HFF-Myc (cell line): Measurements from ENCODE around the gene SLC2A9.

Source experiments
- DNase-seq: peaks from one replicate; pipeline ENCODE4 v3.0.0-alpha.2; 2011; ENCODE audit warnings: low read depth; ENCODE audit errors: extremely low read depth
- H3K4me3 ChIP-seq: replicated peaks from 2 replicates; pipeline ENCODE4 v1.5.1; 2011; ENCODE audit warnings: low read depth, mild to moderate bottlenecking, control low read depth, low read length
- TF ChIP-seq, protein P1 (sequence below): IDR thresholded peaks from 2 replicates; pipeline ENCODE4 v1.5.1; 2012; ENCODE audit warnings: mild to moderate bottlenecking, low read depth, low read length, control low read depth; ENCODE audit errors: missing control alignments

The SLC2A9 gene

DNA sequence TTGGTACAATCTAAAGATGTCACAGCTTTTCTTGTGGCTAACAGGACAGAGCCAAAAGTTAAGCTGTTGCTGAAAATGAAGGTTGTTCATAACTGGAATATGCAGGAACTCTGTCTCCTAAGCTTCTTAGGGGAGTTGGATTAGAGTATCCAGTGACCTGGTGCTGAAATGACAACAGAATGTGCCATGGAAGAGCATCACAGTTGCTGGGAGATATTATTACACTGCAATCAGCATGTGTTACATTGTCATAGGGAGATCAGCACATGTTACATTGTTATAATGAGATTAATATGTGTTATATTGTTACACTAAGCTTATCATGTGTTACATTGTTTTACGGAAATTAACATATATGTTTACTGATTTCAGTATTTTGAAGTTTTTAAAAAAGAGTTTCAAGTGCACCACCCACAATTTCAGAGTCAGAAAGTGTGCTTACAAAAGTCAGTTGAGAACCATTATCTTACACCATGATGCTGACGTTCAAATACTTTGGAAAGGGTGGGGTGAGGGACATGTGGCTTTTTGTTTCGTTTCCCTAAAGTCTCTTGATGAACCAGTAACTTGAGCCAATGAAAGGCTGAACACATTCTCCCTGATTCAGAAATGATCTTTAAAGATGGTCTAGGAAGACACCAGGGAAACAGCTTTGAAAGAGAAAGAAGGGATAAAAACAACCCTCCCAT lies 126.5 kb downstream of the SLC2A9 start:
- H3K4me3 ChIP-seq: no peak overlapping the region
- TF ChIP-seq, protein P1, sequence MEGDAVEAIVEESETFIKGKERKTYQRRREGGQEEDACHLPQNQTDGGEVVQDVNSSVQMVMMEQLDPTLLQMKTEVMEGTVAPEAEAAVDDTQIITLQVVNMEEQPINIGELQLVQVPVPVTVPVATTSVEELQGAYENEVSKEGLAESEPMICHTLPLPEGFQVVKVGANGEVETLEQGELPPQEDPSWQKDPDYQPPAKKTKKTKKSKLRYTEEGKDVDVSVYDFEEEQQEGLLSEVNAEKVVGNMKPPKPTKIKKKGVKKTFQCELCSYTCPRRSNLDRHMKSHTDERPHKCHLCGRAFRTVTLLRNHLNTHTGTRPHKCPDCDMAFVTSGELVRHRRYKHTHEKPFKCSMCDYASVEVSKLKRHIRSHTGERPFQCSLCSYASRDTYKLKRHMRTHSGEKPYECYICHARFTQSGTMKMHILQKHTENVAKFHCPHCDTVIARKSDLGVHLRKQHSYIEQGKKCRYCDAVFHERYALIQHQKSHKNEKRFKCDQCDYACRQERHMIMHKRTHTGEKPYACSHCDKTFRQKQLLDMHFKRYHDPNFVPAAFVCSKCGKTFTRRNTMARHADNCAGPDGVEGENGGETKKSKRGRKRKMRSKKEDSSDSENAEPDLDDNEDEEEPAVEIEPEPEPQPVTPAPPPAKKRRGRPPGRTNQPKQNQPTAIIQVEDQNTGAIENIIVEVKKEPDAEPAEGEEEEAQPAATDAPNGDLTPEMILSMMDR: no peak
- DNase-seq: no peak

DNA sequence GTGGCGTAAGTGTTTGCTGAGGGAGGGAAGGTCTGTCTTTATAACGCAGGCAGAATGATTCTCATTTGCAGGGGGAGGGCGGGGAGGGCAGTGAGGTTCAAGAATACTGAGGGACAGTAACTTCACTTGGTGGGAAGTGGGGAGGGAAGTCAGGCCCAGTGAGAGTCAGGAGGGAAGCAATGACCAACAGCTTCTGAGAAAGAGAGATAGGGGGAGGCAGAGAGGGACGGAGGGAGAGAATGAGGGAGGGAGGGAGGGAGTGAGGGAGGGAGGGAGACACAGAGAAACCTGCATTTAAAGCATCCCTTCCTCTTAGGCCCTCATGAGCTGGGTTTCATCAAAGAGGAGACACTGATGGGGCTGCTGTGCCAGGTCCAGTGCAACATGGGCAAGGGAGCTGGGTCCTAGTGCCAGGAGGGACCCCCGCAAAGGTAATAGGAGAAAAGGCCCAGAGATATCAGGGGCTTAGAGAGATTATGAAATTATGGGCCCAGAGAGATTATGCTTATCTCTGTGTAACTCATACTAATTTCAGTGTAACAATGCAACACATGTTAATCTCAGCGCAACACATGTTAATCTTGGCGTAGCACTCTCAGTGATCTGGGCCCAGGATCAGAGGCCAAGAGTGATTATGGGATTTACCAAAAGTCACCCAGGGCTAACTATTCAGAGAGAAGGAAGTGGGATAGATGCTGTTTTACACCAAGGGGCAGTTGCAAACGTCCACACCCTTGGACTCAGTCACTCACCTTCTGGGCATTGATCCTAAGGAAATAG lies 127.8 kb downstream of the SLC2A9 start:
- no peak for DNase-seq
- no peak overlapping the region for H3K4me3 ChIP-seq
- TF ChIP-seq, protein P1: no peak

DNA sequence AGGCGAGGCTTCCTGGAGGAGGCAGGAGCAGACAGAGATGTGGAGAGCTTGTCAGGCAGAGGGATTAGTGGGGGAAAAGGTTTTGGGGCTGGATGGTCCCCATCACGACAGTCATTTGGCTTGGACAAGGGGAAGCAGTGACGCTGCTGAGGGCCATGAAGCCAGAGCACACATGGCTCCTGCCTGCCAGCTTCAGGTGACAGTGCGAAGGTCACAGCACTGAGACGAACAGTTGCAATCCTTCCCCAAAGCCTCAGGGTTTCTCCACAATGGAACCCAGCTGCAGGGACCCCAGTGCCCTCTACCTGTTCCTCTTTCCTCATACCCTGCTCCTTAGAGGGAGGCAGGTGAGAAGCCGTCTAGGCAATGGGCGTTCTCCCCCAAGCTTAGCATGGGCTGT lies 129.6 kb downstream of the SLC2A9 start:
- TF ChIP-seq, protein P1: no peak
- DNase-seq: no peak
- no peak overlapping the region for H3K4me3 ChIP-seq

DNA sequence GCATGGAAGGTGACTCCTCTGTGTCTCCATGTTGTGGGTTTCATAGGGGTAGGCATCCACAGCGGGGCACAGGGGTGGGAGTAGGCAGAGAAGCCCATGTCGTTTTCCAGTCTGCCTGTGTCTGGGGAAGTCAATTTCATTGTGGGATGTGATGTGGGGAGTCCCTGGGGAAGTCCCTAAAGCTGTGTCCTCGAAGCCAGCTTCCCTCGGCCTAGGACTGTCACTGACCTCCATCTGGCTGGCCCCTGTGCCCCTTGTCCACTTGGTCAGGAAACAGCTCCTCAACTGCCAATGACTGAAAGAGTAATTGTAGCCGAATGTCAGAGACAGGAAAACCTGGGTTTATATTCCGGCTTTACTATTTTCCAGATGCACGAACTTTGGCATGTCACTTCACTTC lies 130.2 kb downstream of the SLC2A9 start:
- DNase-seq: no peak
- TF ChIP-seq, protein P1: no peak

DNA sequence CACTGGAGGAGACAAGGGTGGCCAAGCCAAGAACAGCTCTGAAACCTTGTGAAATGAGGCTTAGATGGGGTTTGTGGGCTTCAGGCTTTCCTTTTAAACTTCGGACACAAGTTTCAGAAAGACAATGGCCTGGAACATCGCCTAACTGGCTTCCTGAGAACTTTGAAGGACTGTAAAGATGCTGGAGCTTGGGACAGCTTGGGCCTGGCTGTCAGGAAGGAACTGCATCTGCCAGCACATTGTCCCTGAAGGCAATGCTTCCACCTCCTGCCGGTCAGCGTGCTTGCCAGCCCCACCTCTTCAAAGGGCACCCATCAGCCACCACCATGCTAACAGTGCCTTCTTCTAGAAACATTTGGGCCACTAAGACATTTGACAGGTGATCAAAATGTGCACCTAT lies 132.0 kb downstream of the SLC2A9 start:
- no peak overlapping the region for H3K4me3 ChIP-seq
- TF ChIP-seq, protein P1: no peak
- DNase-seq: no peak

More for the DNA sequence above, 130.2 kb downstream of the SLC2A9 start:
- H3K4me3 ChIP-seq: no peak overlapping the region

DNA sequence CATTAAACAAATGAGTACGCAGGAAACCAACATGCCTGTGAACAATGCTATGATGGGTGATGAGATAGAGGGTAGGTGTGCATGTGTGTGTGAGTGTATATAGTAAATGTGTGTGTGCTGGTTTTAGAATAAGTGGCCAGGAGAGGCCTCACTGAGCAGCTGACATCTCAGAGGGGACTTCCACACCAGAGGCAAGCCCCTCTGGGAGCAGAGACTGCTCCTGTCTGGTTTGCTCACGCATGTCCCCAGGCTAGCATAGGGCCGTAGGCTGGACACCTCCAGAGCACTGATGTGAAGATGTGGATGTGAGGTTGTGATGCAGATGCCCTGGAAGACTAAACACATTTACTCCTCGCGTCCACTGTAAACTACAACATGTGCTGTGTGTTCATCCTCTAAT lies 135.3 kb downstream of the SLC2A9 start:
- TF ChIP-seq, protein P1: no peak
- no peak overlapping the region for H3K4me3 ChIP-seq
- no peak for DNase-seq
